Gastroesophageal sphincter (tissue), 4 donors: ENCODE results near the gene SLC35F4. TPM values are rescaled to one million over a fixed set of nuclear protein-coding genes. Genes with fewer than 3 reads are reported as not detected.
A peak's percentile ranks its signal among the peaks of the same experiment; 100 is the strongest.

Source experiments
- ATAC-seq: fragments of 150-250 bp; one replicate; pipeline ENCODE4 v1.9.1; 2016; ENCODE audit warnings: mild to moderate bottlenecking, moderate library complexity
- H3K27ac ChIP-seq, 4 donors: fragments of 200-600 bp; sonication (generic) in 3 of 4; 1 replicate in 3 of 4; 2 replicates in 1 of 4; pipeline ENCODE4 v1.5.1; 2016 to 2019
- H3K27me3 ChIP-seq: fragments of 200-600 bp; sonication (generic); one replicate; pipeline ENCODE4 v1.5.1; 2019
- H3K36me3 ChIP-seq, 2 donors: fragments of 200-600 bp; sonication (generic); one replicate each; pipeline ENCODE4 v1.5.1; 2019; ENCODE audit warnings: control low read depth in 1 of 2
- H3K4me1 ChIP-seq, 3 donors: fragments of 200-600 bp; sonication (generic); 1 replicate in 2 of 3; 2 replicates in 1 of 3; pipeline ENCODE4 v1.5.1; 2016 to 2019; ENCODE audit warnings: control low read depth in 2 of 3
- H3K4me3 ChIP-seq, 2 donors: fragments of 200-600 bp; sonication (generic); one replicate each; pipeline ENCODE4 v1.5.1; 2019; ENCODE audit warnings: mild to moderate bottlenecking in 1 of 2, moderate library complexity in 1 of 2
- H3K9me3 ChIP-seq, 3 donors: fragments of 200-600 bp; sonication (generic); one replicate each; pipeline ENCODE4 v1.5.1; 2017 to 2019; ENCODE audit warnings: control low read depth in 2 of 3
- CTCF ChIP-seq, 4 experiments: fragments of 200-600 bp in 2 of 4; fragments of 450-650 bp in 2 of 4; sonication (generic) in 1 of 4; IDR thresholded peaks; one replicate each; pipeline ENCODE4 v1.5.1; 2017 to 2019; ENCODE audit warnings: antibody characterized with exemption in 4 of 4, mild to moderate bottlenecking in 2 of 4, moderate library complexity in 2 of 4
- EP300 ChIP-seq: sonication (generic); formaldehyde crosslinking; IDR thresholded peaks from one replicate; pipeline ENCODE4 v1.6.1; 2017; ENCODE audit warnings: antibody characterized with exemption, mild to moderate bottlenecking
- POLR2A ChIP-seq, 2 donors: fragments of 450-650 bp; IDR thresholded peaks; one replicate each; pipeline ENCODE4 v1.6.1; 2017; ENCODE audit warnings: antibody characterized with exemption in 2 of 2, mild to moderate bottlenecking in 2 of 2, moderate library complexity in 1 of 2
- POLR2AphosphoS5 ChIP-seq: sonication (generic); formaldehyde crosslinking; IDR thresholded peaks from one replicate; pipeline ENCODE4 v1.6.1; 2017; ENCODE audit warnings: antibody characterized with exemption
- WGBS, 2 donors: methylation state at CpG; one replicate each; pipeline ENCODE4 v1.1.5; 2018; ENCODE audit warnings: low coverage in 1 of 2; 5-methylcytosine and 5-hydroxymethylcytosine counted together
- total RNA-seq, 4 donors: library from RNA; depleted of rRNA; stranded (reverse); fragments of >200 nt; gene quantifications; one replicate each; pipeline ENCODE4 v1.1.0, GENCODE V29; 2016

Gene SLC35F4
- total RNA-seq, 4 donors from 2014 or later = not detected

GRCh38 chr14:57834961-57835360, 30.9 kb downstream of the SLC35F4 start:
- WGBS, 2 donors = 90 to 100% methylated on average over 2 to 3 of the region's 3 CpGs
- Histone ChIP-seq H3K36me3 (no peaks in the 10 kb centered on the region), H3K27me3 (no peaks in the 10 kb centered on the region), H3K9me3 (no peaks in the 10 kb centered on the region), H3K27ac (peak overlapping the region in 2 of 4 donors; percentile 2 to 6), H3K4me1 (peaks cover 4 to 28% (median 6%) of the 10 kb centered on the region in 3 donors), H3K4me3 (no peak overlapping the region)
- TF ChIP-seq POLR2A (IDR thresholded peaks at IDR 0.05) (no peak), CTCF (IDR thresholded peaks at IDR 0.05) (no peak), POLR2AphosphoS5 (no peak), EP300 (no peak)
- no peak for ATAC-seq

GRCh38 chr14:57834001-57834598, 31.8 kb downstream of the SLC35F4 start:
- 8 to 15% methylated on average over 1 of the region's 1 CpG for WGBS, 2 donors
- ATAC-seq = no peak
- no peaks in the 10 kb centered on the region for H3K27me3 ChIP-seq
- H3K4me3 ChIP-seq = no peak overlapping the region
- H3K27ac ChIP-seq = peak overlapping the region in 2 of 4 donors; percentile 2 to 6
- TF ChIP-seq EP300 (no peak), CTCF (IDR thresholded peaks at IDR 0.05) (no peak), POLR2AphosphoS5 (no peak), POLR2A (IDR thresholded peaks at IDR 0.05) (no peak)
- peaks cover 4 to 28% (median 6%) of the 10 kb centered on the region in 3 donors for H3K4me1 ChIP-seq
- H3K36me3 ChIP-seq = no peaks in the 10 kb centered on the region
- no peaks in the 10 kb centered on the region for H3K9me3 ChIP-seq

GRCh38 chr14:57833323-57833722, 32.6 kb downstream of the SLC35F4 start:
- H3K9me3 ChIP-seq = no peaks in the 10 kb centered on the region
- H3K36me3 ChIP-seq = no peaks in the 10 kb centered on the region
- H3K27me3 ChIP-seq = no peaks in the 10 kb centered on the region
- peak; percentile 31 for TF ChIP-seq POLR2AphosphoS5
- no peak for TF ChIP-seq CTCF (IDR thresholded peaks at IDR 0.05)
- TF ChIP-seq POLR2A (IDR thresholded peaks at IDR 0.05) = no peak
- H3K4me1 ChIP-seq = peaks cover 4 to 28% (median 6%) of the 10 kb centered on the region in 3 donors
- H3K27ac ChIP-seq = peak overlapping the region in 2 of 4 donors; percentile 6 to 14
- ATAC-seq = peak; percentile 72
- 18 to 20% methylated on average over 3 of the region's 3 CpGs for WGBS, 2 donors
- no peak overlapping the region for H3K4me3 ChIP-seq

- Histone ChIP-seq H3K27me3 (no peaks in the 10 kb centered on the region), H3K4me1 (peaks cover 4 to 28% (median 6%) of the 10 kb centered on the region in 3 donors), H3K36me3 (no peaks in the 10 kb centered on the region), H3K4me3 (no peak overlapping the region), H3K9me3 (no peaks in the 10 kb centered on the region), H3K27ac (no peak overlapping the region)
- ATAC-seq = no peak
- WGBS, 2 donors = 6 to 61% methylated on average over 2 to 4 of the region's 5 CpGs
- TF ChIP-seq EP300 (no peak), POLR2AphosphoS5 (no peak), POLR2A (IDR thresholded peaks at IDR 0.05) (no peak), CTCF (IDR thresholded peaks at IDR 0.05) (no peak)
Measured at GRCh38 chr14:57831981-57832380, 33.9 kb downstream of the SLC35F4 start.

- Histone ChIP-seq H3K36me3 (no peaks in the 10 kb centered on the region), H3K4me1 (peaks cover 3 to 10% (median 4%) of the 10 kb centered on the region in 3 donors), H3K4me3 (no peak overlapping the region), H3K9me3 (peaks cover 0 to 10% (median 0%) of the 10 kb centered on the region in 3 donors), H3K27ac (no peak overlapping the region), H3K27me3 (no peaks in the 10 kb centered on the region)
- no peak for TF ChIP-seq POLR2AphosphoS5
- TF ChIP-seq EP300 = no peak
- TF ChIP-seq POLR2A (IDR thresholded peaks at IDR 0.05) = no peak
- no peak for TF ChIP-seq CTCF (IDR thresholded peaks at IDR 0.05)
- no peak for ATAC-seq
- 64 to 76% methylated on average over 2 of the region's 2 CpGs for WGBS, 2 donors
Measured at GRCh38 chr14:57828713-57829112, 37.2 kb downstream of the SLC35F4 start.
